Lung (tissue), 12 donors: ENCODE results near the gene NRCAM. TPM values are rescaled to one million over a fixed set of nuclear protein-coding genes. Genes with fewer than 3 reads are reported as not detected.

Experiments
- ATAC-seq: fragments of 200-7000 bp; cut with Tn5 transposase; one replicate; pipeline ENCODE4 v1.9.1; 2020; ENCODE audit warnings: moderate number of reproducible peaks; ENCODE audit not compliant: insufficient read depth, low FRiP score
- DNase-seq, 3 donors: peaks; one replicate each; pipeline ENCODE4 v3.0.0-alpha.2; 2013 to 2017
- H3K27ac ChIP-seq, 2 donors: one replicate each; pipeline ENCODE4 v1.5.1; 2013; ENCODE audit warnings: mild to moderate bottlenecking in 2 of 2, moderate library complexity in 2 of 2, control low read depth in 1 of 2, inconsistent platforms in 1 of 2, low read depth in 1 of 2, low read length in 1 of 2
- H3K27me3 ChIP-seq, 3 donors: one replicate each; pipeline ENCODE4 v1.5.1; 2013; ENCODE audit warnings: low read length in 2 of 3; ENCODE audit not compliant: control insufficient read depth in 3 of 3, insufficient read depth in 3 of 3
- H3K36me3 ChIP-seq, 4 donors: one replicate each; pipeline ENCODE4 v1.5.1; 2013; ENCODE audit warnings: low read length in 4 of 4, mild to moderate bottlenecking in 1 of 4, moderate library complexity in 1 of 4; ENCODE audit not compliant: control insufficient read depth in 4 of 4, insufficient read depth in 4 of 4
- H3K4me1 ChIP-seq, 5 donors: one replicate each; pipeline ENCODE4 v1.5.1; 2013; ENCODE audit warnings: low read length in 5 of 5, mild to moderate bottlenecking in 2 of 5, moderate library complexity in 1 of 5; ENCODE audit not compliant: control insufficient read depth in 5 of 5, insufficient read depth in 5 of 5
- H3K4me3 ChIP-seq: one replicate; pipeline ENCODE4 v1.5.1; 2013; ENCODE audit warnings: mild to moderate bottlenecking, control low read depth, moderate library complexity
- H3K9ac ChIP-seq, 2 donors: one replicate each; pipeline ENCODE4 v1.5.1; 2013; ENCODE audit warnings: low read length in 2 of 2, control low read depth in 1 of 2; ENCODE audit not compliant: insufficient read depth in 1 of 2
- H3K9me3 ChIP-seq, 4 donors: one replicate each; pipeline ENCODE4 v1.5.1; 2013; ENCODE audit warnings: low read length in 3 of 4, mild to moderate bottlenecking in 1 of 4, moderate library complexity in 1 of 4; ENCODE audit not compliant: control insufficient read depth in 4 of 4, insufficient read depth in 3 of 4
- WGBS, 2 donors: extraction: QIAGEN DNeasy Blood & Tissue Kit; methylation state at CpG; one replicate each; pipeline ENCODE4 v1.1.7; 2013; 5-methylcytosine and 5-hydroxymethylcytosine counted together
- polyA plus RNA-seq, 2 donors: library from polyadenylated mRNA; stranded (reverse); fragments of 200-250 nt; gene quantifications; one replicate each; pipeline ENCODE4 v1.2.1, GENCODE V29; 2013
- total RNA-seq, 2 donors: library from RNA; depleted of rRNA in 1 of 2; stranded (reverse); fragments of >200 nt in 1 of 2; gene quantifications; one replicate each; pipeline ENCODE4 v1.2.1, GENCODE V29; 2014 to 2021
- TF ChIP-seq, protein P1 (sequence below): IDR thresholded peaks from 2 replicates; pipeline ENCODE4 v1.5.1; 2012; ENCODE audit warnings: mild to moderate bottlenecking; ENCODE audit errors: control extremely low read depth, extremely low read depth
- donor health status: control.
- donor health status: control.
- donor health status: Bipolar disorder and iron deficiency.
- donor health status: healthy.
- donor health status: DM: yes; HTN: yes; CAD: no.

NRCAM gene
- total and polyA plus RNA-seq, 4 donors, result 2.5 to 32.4 (median 11.0) TPM

DNA sequence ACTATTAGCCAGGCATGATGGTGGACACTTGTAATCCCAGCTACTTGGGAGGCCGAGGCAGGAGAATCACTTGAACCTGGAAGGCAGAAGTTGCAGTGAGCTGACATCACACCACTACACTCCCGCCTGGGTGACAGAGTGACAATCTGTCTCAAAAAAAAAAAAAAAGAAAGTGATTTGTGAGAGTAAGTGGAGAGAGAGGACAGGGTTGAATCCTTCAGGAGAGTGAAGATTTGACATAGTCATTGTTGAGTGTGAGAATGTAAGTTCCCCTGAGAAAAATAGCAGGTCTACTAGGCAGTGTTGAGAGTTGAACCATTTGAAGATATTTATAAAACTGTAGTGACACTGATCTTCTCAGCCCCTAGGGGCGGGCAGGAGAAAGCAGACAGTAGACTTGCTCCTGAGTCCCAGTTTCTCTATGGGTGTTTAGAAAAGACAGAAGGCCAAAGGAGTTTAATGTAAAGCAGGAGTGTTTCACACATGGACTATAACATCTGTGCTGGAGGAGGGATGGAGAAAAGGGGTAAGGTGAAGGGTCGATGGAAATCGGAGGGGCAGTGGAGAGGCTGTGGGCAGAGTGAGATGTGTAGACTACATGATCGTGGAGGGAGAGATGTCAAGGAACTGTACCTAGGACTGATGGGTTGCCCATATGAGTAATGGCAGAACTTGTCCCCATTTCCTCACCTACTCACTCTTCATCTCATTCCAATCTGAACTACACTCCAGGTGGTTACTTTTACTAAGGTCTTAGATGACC lies 312.4 kb downstream of the NRCAM start:
- Histone ChIP-seq H3K4me3 (no peak overlapping the region), H3K9ac (no peak overlapping the region), H3K4me1 (peaks cover 0 to 8% (median 2%) of the 10 kb centered on the region in 5 donors), H3K27me3 (no peaks in the 10 kb centered on the region), H3K36me3 (no peaks in the 10 kb centered on the region), H3K9me3 (no peaks in the 10 kb centered on the region), H3K27ac (no peak overlapping the region)
- TF ChIP-seq, protein P1, sequence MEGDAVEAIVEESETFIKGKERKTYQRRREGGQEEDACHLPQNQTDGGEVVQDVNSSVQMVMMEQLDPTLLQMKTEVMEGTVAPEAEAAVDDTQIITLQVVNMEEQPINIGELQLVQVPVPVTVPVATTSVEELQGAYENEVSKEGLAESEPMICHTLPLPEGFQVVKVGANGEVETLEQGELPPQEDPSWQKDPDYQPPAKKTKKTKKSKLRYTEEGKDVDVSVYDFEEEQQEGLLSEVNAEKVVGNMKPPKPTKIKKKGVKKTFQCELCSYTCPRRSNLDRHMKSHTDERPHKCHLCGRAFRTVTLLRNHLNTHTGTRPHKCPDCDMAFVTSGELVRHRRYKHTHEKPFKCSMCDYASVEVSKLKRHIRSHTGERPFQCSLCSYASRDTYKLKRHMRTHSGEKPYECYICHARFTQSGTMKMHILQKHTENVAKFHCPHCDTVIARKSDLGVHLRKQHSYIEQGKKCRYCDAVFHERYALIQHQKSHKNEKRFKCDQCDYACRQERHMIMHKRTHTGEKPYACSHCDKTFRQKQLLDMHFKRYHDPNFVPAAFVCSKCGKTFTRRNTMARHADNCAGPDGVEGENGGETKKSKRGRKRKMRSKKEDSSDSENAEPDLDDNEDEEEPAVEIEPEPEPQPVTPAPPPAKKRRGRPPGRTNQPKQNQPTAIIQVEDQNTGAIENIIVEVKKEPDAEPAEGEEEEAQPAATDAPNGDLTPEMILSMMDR, result no peak
- 90% methylated on average over 6 of the region's 6 CpGs for WGBS, 2 donors
- no peak for DNase-seq
- ATAC-seq, result no peak

DNA sequence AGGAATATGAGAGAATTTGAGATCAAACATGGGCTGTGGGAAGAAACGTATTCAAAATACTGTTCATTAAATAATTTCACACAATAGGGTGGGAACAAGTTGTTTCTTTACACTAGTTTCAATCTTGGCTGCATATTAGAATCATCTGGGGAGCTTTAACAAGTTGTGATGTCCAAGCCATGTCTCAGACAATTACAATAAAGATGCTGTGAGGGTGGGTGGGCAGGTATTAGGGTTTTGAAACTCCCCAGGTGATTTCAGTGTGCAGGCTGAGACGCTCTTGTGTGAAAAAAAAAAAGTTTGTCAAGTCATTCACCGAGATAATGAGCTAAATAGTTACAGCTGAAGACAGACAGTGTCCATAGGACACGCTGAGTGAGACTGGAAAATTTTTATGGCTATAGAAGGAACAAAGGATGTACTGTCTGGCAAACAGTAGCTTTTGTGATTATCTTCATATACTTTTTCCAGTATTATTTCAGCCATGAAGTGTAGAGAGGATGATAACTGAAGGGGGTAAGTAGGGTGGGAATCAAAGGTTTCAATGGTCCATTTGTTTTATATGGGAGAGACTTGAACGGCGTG lies 313.5 kb downstream of the NRCAM start:
- Histone ChIP-seq H3K4me3 (no peak overlapping the region), H3K9ac (no peak overlapping the region), H3K36me3 (no peaks in the 10 kb centered on the region), H3K27me3 (no peaks in the 10 kb centered on the region), H3K4me1 (peaks cover 0 to 7% (median 2%) of the 10 kb centered on the region in 5 donors), H3K9me3 (no peaks in the 10 kb centered on the region), H3K27ac (no peak overlapping the region)
- DNase-seq, result no peak
- TF ChIP-seq, protein P1, result no peak
- no peak for ATAC-seq
- 89 to 92% methylated on average over 6 of the region's 6 CpGs for WGBS, 2 donors

DNA sequence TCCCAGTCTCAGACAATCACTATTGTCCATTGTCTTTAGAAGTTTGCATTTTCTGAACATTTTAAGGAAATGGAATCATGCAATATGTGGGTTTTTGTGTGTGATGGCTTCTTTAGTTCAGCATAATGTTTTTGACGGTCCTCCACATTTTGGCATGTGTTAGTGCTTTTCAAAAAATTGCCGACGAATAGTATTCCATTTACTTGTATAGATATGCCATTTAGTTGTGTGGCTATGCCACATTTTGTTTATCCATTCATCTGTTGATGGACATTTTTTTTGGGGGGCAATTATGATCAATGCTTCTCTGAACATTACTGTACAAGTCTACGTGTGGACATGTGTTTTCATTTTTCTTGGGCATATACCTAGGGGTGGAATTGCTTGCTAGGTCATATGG lies 314.1 kb downstream of the NRCAM start:
- no peak for DNase-seq
- Histone ChIP-seq H3K4me1 (peaks cover 0 to 7% (median 2%) of the 10 kb centered on the region in 5 donors), H3K4me3 (no peak overlapping the region), H3K9me3 (no peaks in the 10 kb centered on the region), H3K27me3 (no peaks in the 10 kb centered on the region), H3K36me3 (no peaks in the 10 kb centered on the region), H3K9ac (no peak overlapping the region), H3K27ac (no peak overlapping the region)
- WGBS, 2 donors, result 93 to 95% methylated on average over 4 of the region's 4 CpGs
- TF ChIP-seq, protein P1, result no peak
- no peak for ATAC-seq
